ENCODE measurements around the gene C10orf62.
"Not testable (repeated sequence)": the region's sequence is repeated elsewhere in the genome, so short reads cannot be mapped to it uniquely, and the experiment has no call there.

Gene C10orf62

DNA sequence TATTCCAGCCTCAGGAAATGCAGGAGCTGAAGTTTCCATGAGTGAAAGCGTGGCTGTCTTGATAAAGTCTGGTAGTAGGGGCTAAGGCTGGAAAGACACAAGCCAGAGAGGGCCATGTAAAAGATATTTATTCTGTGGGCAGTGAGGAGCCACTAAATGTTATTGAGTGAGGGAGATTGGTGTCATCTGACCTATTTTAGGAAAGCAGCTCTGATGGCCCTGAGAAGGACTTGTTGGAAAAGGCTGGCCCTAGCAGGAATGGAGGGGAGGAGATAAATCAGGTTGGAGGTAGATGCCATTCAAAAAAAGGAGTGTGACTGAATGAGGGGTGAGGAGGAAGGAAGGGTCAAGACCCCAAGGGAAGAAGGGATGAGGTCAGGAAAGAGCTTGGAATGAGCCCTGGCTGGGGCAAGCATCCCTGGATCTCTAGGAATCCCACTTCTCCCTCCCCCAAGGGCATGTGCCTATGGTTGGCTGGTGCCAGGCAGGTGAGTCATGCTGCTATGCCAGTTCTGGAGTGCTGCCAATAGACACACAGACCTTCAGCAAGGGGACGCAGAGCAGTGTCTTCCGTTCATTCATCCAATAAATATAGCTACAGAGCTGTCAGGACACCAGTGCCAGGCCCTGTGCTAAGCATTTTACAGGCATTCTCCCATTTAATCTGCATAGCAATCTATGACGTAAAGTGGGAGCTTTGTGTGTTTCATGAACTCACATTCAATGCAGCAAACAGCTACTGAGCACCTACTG lies 15.0 kb upstream of the C10orf62 start:
- DNase-seq (ENCODE audit: insufficient read length, low spot score) (no peak), FAIRE-seq (no peak)
- TF ChIP-seq TAF1 (IDR thresholded peaks at IDR 0.05; ENCODE audit: low read depth, low read length) (no peak), POU2F2 (IDR thresholded peaks at IDR 0.05; ENCODE audit: low read depth, low read length) (no peak), POLR2AphosphoS5 (IDR thresholded peaks at IDR 0.05; ENCODE audit: low read depth, low read length) (no peak), POLR2A (IDR thresholded peaks at IDR 0.05; ENCODE audit: low read depth, low read length) (no peak), PAX5 (IDR thresholded peaks at IDR 0.05; ENCODE audit: insufficient read depth, low read length, severe bottlenecking) (no peak), SPI1 (IDR thresholded peaks at IDR 0.05; ENCODE audit: low read depth, low read length) (no peak)

DNA sequence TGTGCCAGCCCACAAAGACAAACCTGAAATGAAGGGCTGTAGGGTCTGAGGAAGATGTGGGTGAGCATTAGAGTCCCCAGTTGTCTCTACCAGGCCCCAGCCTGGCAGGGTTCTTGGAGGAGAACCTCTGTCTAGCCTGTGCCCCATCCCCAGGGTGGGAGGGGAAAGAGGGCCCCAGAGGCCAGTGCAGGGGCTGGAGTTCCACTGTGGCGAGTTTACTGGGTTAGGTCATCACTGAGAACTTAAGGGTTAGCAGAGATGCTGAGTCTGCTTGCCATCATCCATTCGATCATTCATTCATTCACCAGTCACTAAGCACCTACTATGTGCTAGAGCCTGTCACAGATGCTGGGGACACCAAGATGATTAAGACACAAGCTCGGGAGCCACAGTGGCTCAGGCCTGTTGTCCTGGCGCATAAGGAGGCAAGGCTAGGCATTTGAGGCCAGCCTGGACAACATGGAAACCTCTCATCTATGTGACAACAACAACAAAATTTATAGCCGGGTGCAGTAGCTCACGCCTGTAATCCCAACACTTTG lies 14.3 kb upstream of the C10orf62 start:
- TF ChIP-seq TAF1 (IDR thresholded peaks at IDR 0.05; ENCODE audit: low read depth, low read length): no peak
- TF ChIP-seq POLR2AphosphoS5 (IDR thresholded peaks at IDR 0.05; ENCODE audit: low read depth, low read length): no peak
- TF ChIP-seq SPI1 (IDR thresholded peaks at IDR 0.05; ENCODE audit: low read depth, low read length): no peak
- no peak for TF ChIP-seq POU2F2 (IDR thresholded peaks at IDR 0.05; ENCODE audit: low read depth, low read length)
- no peak for TF ChIP-seq POLR2A (IDR thresholded peaks at IDR 0.05; ENCODE audit: low read depth, low read length)
- no peak for TF ChIP-seq PAX5 (IDR thresholded peaks at IDR 0.05; ENCODE audit: insufficient read depth, low read length, severe bottlenecking)
- FAIRE-seq (no peak), DNase-seq (ENCODE audit: insufficient read length, low spot score) (no peak)

DNA sequence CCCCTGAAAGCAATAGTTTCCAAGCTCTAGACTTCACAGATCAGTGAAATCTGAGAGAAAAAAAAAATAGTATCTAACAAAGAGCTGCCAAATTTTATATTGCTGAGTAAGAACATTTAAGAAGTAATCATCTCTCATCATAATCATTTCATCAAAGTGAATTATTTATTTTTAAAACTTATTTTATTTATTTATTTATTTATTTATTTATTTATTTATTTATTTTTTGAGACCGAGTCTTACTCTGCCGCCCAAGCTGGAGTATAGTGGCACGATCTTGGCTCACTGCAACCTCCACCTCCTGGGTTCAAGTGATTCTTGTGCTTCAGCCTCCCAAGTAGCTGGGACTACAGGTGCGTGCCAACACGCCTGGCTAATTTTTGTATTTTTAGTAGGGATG lies 13.0 kb upstream of the C10orf62 start:
- FAIRE-seq; DNase-seq (ENCODE audit: insufficient read length, low spot score): not testable (repeated sequence)

DNA sequence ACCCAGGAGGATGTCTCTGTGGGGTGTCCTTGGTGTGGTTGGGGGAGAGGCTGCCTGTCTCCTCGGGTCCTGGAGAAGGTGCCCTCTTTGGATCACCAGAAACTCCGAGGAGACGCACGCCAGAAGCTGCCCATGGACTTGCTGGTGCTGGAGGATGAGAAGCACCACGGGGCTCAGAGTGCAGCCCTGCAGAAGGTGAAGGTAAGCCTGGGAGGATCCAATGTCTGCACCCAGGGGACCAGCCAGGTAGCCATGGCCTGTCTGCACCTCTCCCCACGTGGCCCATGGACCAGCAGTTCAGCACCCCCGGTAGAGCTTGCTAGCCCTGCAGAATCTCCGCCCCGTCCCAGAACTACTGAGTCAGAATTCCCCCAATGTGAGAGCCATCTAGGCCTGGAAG lies 11.8 kb upstream of the C10orf62 start:
- DNase-seq (ENCODE audit: insufficient read length, low spot score) (no peak), FAIRE-seq (no peak)
- TF ChIP-seq POLR2AphosphoS5 (IDR thresholded peaks at IDR 0.05; ENCODE audit: low read depth, low read length): no peak
- no peak for TF ChIP-seq POU2F2 (IDR thresholded peaks at IDR 0.05; ENCODE audit: low read depth, low read length)
- TF ChIP-seq TAF1 (IDR thresholded peaks at IDR 0.05; ENCODE audit: low read depth, low read length): no peak
- no peak for TF ChIP-seq POLR2A (IDR thresholded peaks at IDR 0.05; ENCODE audit: low read depth, low read length)
- TF ChIP-seq SPI1 (IDR thresholded peaks at IDR 0.05; ENCODE audit: low read depth, low read length): no peak
- no peak for TF ChIP-seq PAX5 (IDR thresholded peaks at IDR 0.05; ENCODE audit: insufficient read depth, low read length, severe bottlenecking)

DNA sequence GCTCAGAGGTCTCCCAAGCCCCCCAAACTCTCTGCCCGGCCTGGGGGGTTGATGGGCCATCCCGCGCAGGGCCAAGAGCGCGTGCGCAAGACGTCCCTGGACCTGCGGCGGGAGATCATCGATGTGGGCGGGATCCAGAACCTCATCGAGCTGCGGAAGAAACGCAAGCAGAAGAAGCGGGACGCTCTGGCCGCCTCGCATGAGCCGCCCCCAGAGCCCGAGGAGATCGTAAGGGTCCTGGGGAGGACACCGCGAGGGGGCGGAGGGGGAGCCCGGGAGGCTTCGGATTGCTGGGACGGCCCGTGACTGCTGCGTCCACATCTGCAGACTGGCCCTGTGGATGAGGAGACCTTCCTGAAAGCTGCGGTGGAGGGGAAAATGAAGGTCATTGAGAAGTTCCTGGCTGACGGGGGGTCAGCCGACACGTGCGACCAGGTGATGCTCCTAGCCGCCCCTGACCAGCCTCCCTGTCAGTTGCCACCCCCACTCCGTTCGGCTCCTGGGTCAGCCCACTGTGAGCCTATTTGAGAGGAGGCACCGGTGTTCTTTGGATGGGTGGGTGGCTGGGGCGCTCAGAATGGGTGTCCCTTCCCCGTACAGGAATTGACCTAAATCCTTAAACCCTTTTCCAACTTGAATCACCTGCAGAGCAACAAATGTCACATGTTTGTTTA lies 11.2 kb upstream of the C10orf62 start:
- no peak for TF ChIP-seq SPI1 (IDR thresholded peaks at IDR 0.05; ENCODE audit: low read depth, low read length)
- no peak for TF ChIP-seq POLR2AphosphoS5 (IDR thresholded peaks at IDR 0.05; ENCODE audit: low read depth, low read length)
- no peak for TF ChIP-seq POU2F2 (IDR thresholded peaks at IDR 0.05; ENCODE audit: low read depth, low read length)
- TF ChIP-seq PAX5 (IDR thresholded peaks at IDR 0.05; ENCODE audit: insufficient read depth, low read length, severe bottlenecking): no peak
- no peak for TF ChIP-seq TAF1 (IDR thresholded peaks at IDR 0.05; ENCODE audit: low read depth, low read length)
- TF ChIP-seq POLR2A (IDR thresholded peaks at IDR 0.05; ENCODE audit: low read depth, low read length): no peak
- DNase-seq (ENCODE audit: insufficient read length, low spot score) (no peak), FAIRE-seq (no peak)

DNA sequence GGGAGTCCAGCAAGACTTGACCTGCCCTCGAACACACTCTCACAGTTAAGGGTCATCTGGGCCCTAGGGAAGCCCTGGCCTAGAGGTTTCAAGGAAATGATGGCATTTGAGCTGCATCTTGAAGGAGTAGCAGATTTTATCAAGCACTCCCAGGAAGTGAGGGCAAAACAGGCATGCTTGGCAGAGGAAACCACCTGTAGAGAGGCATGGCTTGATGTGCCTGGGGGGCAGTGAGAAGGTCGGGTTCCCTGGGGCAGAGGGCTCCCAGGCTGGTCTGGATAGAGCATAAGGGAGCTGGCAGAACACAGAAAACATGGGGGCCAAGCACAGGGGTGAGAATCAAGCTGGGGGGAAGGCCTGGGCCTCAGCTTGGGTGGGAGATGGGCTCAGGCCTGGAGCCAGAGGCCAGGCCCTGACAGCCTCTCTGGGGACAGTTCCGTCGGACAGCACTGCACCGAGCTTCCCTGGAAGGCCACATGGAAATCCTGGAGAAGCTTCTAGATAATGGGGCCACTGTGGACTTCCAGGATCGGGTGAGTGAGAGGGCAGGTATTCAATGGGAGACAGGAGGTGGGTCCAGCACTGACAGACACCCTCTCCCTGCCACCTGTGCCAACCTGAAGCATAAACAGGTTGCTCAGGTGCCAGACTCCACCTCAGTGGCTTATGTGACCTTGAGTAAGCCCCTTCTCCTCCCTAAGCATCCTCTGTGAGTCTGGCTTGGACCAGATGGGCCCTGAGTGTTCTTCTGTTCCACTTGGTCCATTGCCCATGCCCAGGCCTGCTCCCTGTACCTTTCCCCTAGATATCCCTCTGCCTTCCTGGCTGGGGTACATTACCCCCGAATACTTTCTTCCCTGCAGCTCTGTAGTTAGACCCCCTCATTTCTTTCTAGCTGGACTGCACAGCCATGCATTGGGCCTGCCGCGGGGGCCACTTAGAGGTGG lies 8.8 kb upstream of the C10orf62 start:
- TF ChIP-seq POLR2A (IDR thresholded peaks at IDR 0.05; ENCODE audit: low read depth, low read length) (no peak), POU2F2 (IDR thresholded peaks at IDR 0.05; ENCODE audit: low read depth, low read length) (no peak), PAX5 (IDR thresholded peaks at IDR 0.05; ENCODE audit: insufficient read depth, low read length, severe bottlenecking) (no peak), SPI1 (IDR thresholded peaks at IDR 0.05; ENCODE audit: low read depth, low read length) (no peak), POLR2AphosphoS5 (IDR thresholded peaks at IDR 0.05; ENCODE audit: low read depth, low read length) (no peak), TAF1 (IDR thresholded peaks at IDR 0.05; ENCODE audit: low read depth, low read length) (no peak)
- DNase-seq (ENCODE audit: insufficient read length, low spot score) (no peak), FAIRE-seq (no peak)

DNA sequence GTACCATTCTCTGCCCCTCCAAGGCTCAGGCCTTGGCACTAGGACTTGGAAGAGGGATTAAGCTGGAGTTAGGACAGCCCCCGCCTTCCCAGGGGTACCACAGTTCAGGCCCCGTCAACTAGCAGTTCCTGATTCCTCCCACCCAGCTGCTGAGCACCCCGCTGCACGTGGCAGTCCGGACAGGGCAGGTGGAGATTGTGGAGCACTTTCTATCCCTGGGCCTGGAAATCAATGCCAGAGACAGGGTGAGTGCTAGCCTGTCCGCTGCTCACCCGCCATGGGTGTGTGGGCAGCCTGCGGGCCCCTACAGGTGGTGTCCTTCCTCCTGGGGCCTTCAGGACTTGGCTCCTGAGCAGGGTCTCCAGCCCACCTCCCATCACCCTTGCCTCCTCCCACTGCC lies 7.4 kb upstream of the C10orf62 start:
- TF ChIP-seq POU2F2 (IDR thresholded peaks at IDR 0.05; ENCODE audit: low read depth, low read length): no peak
- FAIRE-seq (no peak), DNase-seq (ENCODE audit: insufficient read length, low spot score) (no peak)

DNA sequence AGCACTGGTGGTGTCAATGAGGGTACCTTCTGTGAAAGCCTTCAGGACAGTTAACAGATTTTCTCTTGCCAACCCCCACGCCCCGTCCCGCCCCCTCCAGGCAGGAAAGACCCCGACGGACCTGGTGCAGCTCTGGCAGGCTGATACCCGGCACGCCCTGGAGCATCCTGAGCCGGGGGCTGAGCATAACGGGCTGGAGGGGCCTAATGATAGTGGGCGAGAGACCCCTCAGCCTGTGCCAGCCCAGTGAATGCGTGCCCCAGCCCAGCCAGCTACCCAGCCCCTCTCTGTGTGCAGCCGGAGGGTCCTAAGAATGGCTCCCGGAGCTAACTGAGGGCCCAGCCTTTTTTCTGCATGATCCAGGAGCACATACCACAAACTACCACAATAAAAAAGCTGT lies 6.0 kb upstream of the C10orf62 start:
- no peak for FAIRE-seq
- TF ChIP-seq TAF1 (IDR thresholded peaks at IDR 0.05; ENCODE audit: low read depth, low read length) (no peak), PAX5 (IDR thresholded peaks at IDR 0.05; ENCODE audit: insufficient read depth, low read length, severe bottlenecking) (no peak), POLR2A (IDR thresholded peaks at IDR 0.05; ENCODE audit: low read depth, low read length) (no peak), SPI1 (IDR thresholded peaks at IDR 0.05; ENCODE audit: low read depth, low read length) (no peak), POU2F2 (IDR thresholded peaks at IDR 0.05; ENCODE audit: low read depth, low read length) (no peak), POLR2AphosphoS5 (IDR thresholded peaks at IDR 0.05; ENCODE audit: low read depth, low read length) (no peak)
- no peak for DNase-seq (ENCODE audit: insufficient read length, low spot score)

DNA sequence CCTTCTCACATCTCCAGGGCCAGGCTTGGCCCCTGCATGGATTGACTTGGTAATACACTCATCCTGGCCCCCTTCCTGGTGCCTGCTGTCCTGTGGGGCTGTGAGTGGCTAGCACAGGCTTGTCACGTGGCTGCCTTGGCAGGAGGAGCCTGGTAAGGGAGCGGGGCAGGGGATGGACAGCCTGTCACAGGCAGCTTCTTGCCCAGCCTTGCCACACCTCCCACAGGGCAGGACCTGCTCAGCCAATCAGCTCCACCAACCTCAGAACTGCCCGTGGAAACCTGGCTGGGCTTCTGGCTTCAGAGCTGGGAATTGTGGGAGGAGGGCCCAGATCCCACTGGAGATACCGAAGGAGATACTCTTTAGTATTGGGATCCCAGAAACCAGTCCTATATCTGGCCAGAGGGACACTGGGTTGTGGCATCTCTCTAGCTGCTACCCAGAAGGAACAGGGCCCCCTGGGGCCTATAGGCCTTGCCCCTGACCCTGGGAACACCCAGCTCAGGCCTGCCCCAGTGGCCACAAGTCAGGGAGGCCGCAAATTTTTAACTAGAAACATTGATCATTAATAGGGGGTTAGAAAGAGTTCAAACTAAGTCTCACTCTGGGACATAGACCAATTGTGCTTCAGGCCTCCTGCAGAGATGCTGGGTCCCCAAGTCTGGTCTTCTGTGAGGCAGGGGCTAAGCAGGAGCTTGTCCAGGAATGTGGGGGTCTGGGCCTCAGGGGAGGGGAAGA lies 5.3 kb upstream of the C10orf62 start, which contains the start of gene HOGA1:
HOGA1 (plus strand) TSS at position 330 of the 738 bp plus-strand sequence; CDS start at position 645, 315 bp downstream.
- TF ChIP-seq POLR2A (IDR thresholded peaks at IDR 0.05; ENCODE audit: low read depth, low read length) (no peak), PAX5 (IDR thresholded peaks at IDR 0.05; ENCODE audit: insufficient read depth, low read length, severe bottlenecking) (no peak), SPI1 (IDR thresholded peaks at IDR 0.05; ENCODE audit: low read depth, low read length) (no peak), POLR2AphosphoS5 (IDR thresholded peaks at IDR 0.05; ENCODE audit: low read depth, low read length) (no peak), POU2F2 (IDR thresholded peaks at IDR 0.05; ENCODE audit: low read depth, low read length) (no peak), TAF1 (IDR thresholded peaks at IDR 0.05; ENCODE audit: low read depth, low read length) (no peak)
- FAIRE-seq: no peak
- no peak for DNase-seq (ENCODE audit: insufficient read length, low spot score)

Measured in GM12891 (cell line).